ENCODE data around the gene HOXA11.

HOXA11 gene

DNA sequence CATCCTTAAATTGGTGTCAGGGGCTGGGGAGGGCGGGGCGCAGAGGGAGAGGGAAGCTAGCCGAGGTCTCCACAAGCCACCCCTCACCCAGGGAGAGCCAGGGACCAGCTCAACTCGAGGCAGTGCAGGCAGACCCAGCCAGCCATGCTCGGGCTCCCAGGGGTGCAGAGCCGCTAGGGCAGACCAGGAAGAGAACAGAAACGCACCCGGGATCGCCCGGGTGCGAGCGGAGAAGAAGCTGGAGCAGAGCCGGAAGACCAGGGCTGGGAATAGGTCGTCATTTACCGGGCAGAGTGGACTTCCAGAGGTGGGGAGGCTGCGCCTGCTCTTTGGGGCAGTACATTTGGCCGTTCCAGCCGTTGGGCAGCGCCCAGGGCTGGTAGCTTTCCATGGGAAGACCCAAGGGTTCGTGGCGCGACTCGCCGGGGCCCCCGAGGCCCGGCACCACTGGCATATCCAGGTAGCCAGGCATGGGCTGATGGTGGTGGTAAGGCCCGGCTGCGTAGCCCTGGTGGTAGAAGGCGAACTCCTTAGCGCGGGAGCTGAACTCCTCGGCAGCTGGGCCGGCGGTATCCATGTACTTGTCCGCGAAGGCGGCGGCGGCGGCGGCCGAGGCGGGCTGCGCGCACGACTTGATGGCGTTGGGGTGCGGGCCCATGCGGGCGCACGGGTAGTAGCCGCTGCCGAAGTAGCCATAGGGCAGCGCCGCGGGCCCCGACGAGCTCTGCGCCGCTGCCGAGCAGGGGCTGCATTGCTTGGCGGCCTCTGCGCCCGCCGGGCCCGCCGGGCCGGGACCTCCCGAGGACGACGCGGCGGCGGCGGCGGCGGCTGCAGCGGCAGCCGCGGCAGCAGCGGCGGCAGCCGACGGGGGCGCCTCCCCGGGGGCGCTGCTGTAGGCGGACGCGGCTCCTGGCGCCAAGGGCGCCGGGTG is 14.1 kb upstream of the HOXA11 start:
- H3K79me2 ChIP-seq (ENCODE audit: control insufficient read depth, insufficient read depth, low read length, poor library complexity), result no peaks in the 10 kb centered on the region
- H4K91ac ChIP-seq (ENCODE audit: low read depth, low read length), result no peak overlapping the region
- H3K9ac ChIP-seq (ENCODE audit: low read length), result no peak overlapping the region
- H3K79me1 ChIP-seq (ENCODE audit: low read length), result no peaks in the 10 kb centered on the region
- no peak overlapping the region for H3K14ac ChIP-seq (ENCODE audit: low read length)
- peak; percentile 23 to 65 for DNase-seq
- peaks cover 66% of the 10 kb centered on the region for H3K27me3 ChIP-seq (ENCODE audit: insufficient read depth, low read length)
- H2AK5ac ChIP-seq (ENCODE audit: low read length), result no peak overlapping the region
- WGBS (ENCODE audit: extremely low coverage, insufficient coverage, insufficient read length), result no CpG with 5 or more reads among the region's 93 CpGs
- peaks cover 12% of the 10 kb centered on the region for H3K9me3 ChIP-seq (ENCODE audit: insufficient read depth, low read depth, low read length)
- no peaks in the 10 kb centered on the region for H3K36me3 ChIP-seq (ENCODE audit: control insufficient read depth in 1 of 2, insufficient read depth in 2 of 2, low read length in 2 of 2)
- H3K4me2 ChIP-seq (ENCODE audit: low read length), result peak overlapping the region; percentile 71
- H3K23ac ChIP-seq (ENCODE audit: low read length), result no peak overlapping the region
- no peak overlapping the region for H2BK120ac ChIP-seq (ENCODE audit: insufficient read depth, low read length, poor library complexity)
- no peak overlapping the region for H4K8ac ChIP-seq (ENCODE audit: low read depth, low read length)
- no peak overlapping the region for H3K4ac ChIP-seq (ENCODE audit: low read depth, low read length)
- H2BK5ac ChIP-seq (ENCODE audit: low read depth, low read length, poor library complexity), result no peak overlapping the region
- peak overlapping the region; percentile 55 for H3K4me3 ChIP-seq (ENCODE audit: low read depth, low read length)
- H4K12ac ChIP-seq (ENCODE audit: low read depth, low read length), result no peak overlapping the region
- peak overlapping the region; percentile 30 for H2AFZ ChIP-seq (ENCODE audit: insufficient read depth, low read length, poor library complexity)
- H3K4me1 ChIP-seq (ENCODE audit: control insufficient read depth in 1 of 2, insufficient read depth in 2 of 2, low read length in 2 of 2), result peaks cover 10 to 12% of the 10 kb centered on the region in 2 experiments
- H2BK12ac ChIP-seq (ENCODE audit: low read length), result no peak overlapping the region
- no peak overlapping the region for H3K27ac ChIP-seq (ENCODE audit: low read depth, low read length)
- H3K18ac ChIP-seq (ENCODE audit: low read length), result no peak overlapping the region

DNA sequence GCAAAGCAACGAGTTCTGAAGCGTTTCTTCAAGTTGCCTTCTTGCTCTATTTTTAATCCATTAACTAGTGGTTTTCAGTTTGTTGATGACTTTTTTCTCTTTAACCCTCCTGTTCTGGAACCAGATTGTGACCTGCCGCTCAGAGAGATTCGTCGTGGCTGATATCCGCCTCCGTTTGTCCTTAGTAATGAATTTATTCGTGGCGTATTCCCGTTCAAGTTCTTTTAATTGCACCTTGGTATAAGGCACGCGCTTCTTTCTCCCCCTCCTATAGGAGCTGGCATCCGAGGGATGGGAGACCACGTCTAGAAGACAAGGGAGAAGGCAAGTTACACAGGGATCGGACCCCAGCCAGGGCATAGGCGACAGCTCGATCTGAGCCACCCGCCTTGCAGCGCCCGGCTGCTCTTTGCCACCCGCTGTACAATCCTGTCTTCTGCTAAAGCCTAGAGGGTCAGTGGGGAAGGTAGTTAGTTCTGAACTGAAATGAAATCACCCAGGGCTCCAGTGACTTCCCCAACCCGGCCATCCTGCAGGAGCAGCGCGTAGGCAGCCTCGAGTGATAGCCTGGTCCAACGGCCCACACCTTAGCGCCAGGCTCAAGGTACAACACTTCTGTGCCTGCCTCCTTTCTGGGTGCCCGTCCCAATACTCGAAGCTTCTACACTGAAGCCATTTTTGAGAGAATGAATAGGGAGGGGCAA is 13.3 kb upstream of the HOXA11 start:
- H2AK5ac ChIP-seq (ENCODE audit: low read length), result no peak overlapping the region
- H3K79me2 ChIP-seq (ENCODE audit: control insufficient read depth, insufficient read depth, low read length, poor library complexity), result no peaks in the 10 kb centered on the region
- no peak overlapping the region for H2BK12ac ChIP-seq (ENCODE audit: low read length)
- no peak overlapping the region for H3K18ac ChIP-seq (ENCODE audit: low read length)
- no peak overlapping the region for H3K14ac ChIP-seq (ENCODE audit: low read length)
- no peaks in the 10 kb centered on the region for H3K79me1 ChIP-seq (ENCODE audit: low read length)
- no peak overlapping the region for H3K9ac ChIP-seq (ENCODE audit: low read length)
- no peak overlapping the region for H3K4me2 ChIP-seq (ENCODE audit: low read length)
- H4K91ac ChIP-seq (ENCODE audit: low read depth, low read length), result no peak overlapping the region
- H3K27me3 ChIP-seq (ENCODE audit: insufficient read depth, low read length), result peaks cover 65% of the 10 kb centered on the region
- no peak overlapping the region for H3K4me3 ChIP-seq (ENCODE audit: low read depth, low read length)
- no peak overlapping the region for H2BK5ac ChIP-seq (ENCODE audit: low read depth, low read length, poor library complexity)
- DNase-seq, result no peak
- H3K23ac ChIP-seq (ENCODE audit: low read length), result no peak overlapping the region
- no peaks in the 10 kb centered on the region for H3K36me3 ChIP-seq (ENCODE audit: control insufficient read depth in 1 of 2, insufficient read depth in 2 of 2, low read length in 2 of 2)
- no peak overlapping the region for H4K12ac ChIP-seq (ENCODE audit: low read depth, low read length)
- H3K27ac ChIP-seq (ENCODE audit: low read depth, low read length), result no peak overlapping the region
- H3K4ac ChIP-seq (ENCODE audit: low read depth, low read length), result no peak overlapping the region
- H3K9me3 ChIP-seq (ENCODE audit: insufficient read depth, low read depth, low read length), result peaks cover 12% of the 10 kb centered on the region
- peaks cover 10 to 12% of the 10 kb centered on the region in 2 experiments for H3K4me1 ChIP-seq (ENCODE audit: control insufficient read depth in 1 of 2, insufficient read depth in 2 of 2, low read length in 2 of 2)
- no CpG with 5 or more reads among the region's 29 CpGs for WGBS (ENCODE audit: extremely low coverage, insufficient coverage, insufficient read length)
- no peak overlapping the region for H2AFZ ChIP-seq (ENCODE audit: insufficient read depth, low read length, poor library complexity)
- no peak overlapping the region for H2BK120ac ChIP-seq (ENCODE audit: insufficient read depth, low read length, poor library complexity)
- H4K8ac ChIP-seq (ENCODE audit: low read depth, low read length), result no peak overlapping the region

DNA sequence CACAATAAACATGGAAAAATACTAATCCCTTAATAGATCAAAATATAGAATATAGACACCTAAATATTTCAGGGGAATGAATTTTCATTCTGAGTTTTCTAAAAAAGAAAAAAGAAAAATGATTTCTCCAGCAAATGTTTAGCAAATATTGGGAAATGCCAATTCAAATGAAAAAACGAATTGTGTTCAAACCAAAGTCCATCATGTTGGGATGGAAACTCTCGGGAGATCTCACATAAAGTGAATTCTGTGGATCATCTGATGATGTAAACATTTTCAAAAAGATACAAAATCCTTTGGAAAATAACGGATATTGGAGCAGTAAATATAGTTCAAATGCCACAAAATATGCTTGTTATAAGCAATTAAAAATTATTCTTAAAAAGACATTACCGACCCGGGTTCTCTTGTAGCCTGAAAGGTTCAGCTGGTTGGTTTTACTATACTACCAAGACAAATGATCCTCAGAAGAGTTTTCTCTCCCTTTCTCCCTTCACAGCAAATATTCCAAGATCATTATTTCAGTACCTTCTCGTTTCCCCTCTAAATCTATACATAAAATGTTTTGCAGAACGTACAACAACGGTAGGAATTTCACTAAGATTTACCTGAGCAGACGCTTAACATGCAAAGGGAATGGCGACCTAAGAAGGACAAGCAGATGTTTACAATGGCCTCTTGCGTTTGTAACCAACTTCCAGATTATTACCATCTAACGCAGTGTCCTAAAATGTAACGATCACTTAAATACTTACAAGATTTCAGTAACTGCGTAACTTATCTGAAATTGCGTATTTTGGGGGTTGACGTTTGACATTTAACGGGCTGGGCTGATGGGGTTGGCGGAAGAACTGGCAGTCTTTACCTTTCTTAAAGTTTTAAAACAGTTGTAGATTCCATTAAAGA is 12.4 kb upstream of the HOXA11 start:
- Histone ChIP-seq H3K27ac (ENCODE audit: low read depth, low read length) (no peak overlapping the region), H3K9me3 (ENCODE audit: insufficient read depth, low read depth, low read length) (peaks cover 12% of the 10 kb centered on the region), H3K18ac (ENCODE audit: low read length) (no peak overlapping the region), H3K36me3 (ENCODE audit: control insufficient read depth in 1 of 2, insufficient read depth in 2 of 2, low read length in 2 of 2) (no peaks in the 10 kb centered on the region), H3K23ac (ENCODE audit: low read length) (no peak overlapping the region), H2BK12ac (ENCODE audit: low read length) (no peak overlapping the region), H3K14ac (ENCODE audit: low read length) (no peak overlapping the region), H2BK120ac (ENCODE audit: insufficient read depth, low read length, poor library complexity) (no peak overlapping the region), H4K8ac (ENCODE audit: low read depth, low read length) (no peak overlapping the region), H3K4me2 (ENCODE audit: low read length) (no peak overlapping the region), H3K9ac (ENCODE audit: low read length) (no peak overlapping the region), H3K4ac (ENCODE audit: low read depth, low read length) (no peak overlapping the region), H4K91ac (ENCODE audit: low read depth, low read length) (no peak overlapping the region), H3K27me3 (ENCODE audit: insufficient read depth, low read length) (peaks cover 69% of the 10 kb centered on the region), H3K4me1 (ENCODE audit: control insufficient read depth in 1 of 2, insufficient read depth in 2 of 2, low read length in 2 of 2) (peaks cover 12% of the 10 kb centered on the region in 2 experiments), H2BK5ac (ENCODE audit: low read depth, low read length, poor library complexity) (no peak overlapping the region), H2AFZ (ENCODE audit: insufficient read depth, low read length, poor library complexity) (no peak overlapping the region), H4K12ac (ENCODE audit: low read depth, low read length) (no peak overlapping the region), H3K4me3 (ENCODE audit: low read depth, low read length) (no peak overlapping the region), H3K79me2 (ENCODE audit: control insufficient read depth, insufficient read depth, low read length, poor library complexity) (no peaks in the 10 kb centered on the region), H2AK5ac (ENCODE audit: low read length) (no peak overlapping the region), H3K79me1 (ENCODE audit: low read length) (no peaks in the 10 kb centered on the region)
- DNase-seq, result no peak
- no CpG with 5 or more reads among the region's 18 CpGs for WGBS (ENCODE audit: extremely low coverage, insufficient coverage, insufficient read length)

DNA sequence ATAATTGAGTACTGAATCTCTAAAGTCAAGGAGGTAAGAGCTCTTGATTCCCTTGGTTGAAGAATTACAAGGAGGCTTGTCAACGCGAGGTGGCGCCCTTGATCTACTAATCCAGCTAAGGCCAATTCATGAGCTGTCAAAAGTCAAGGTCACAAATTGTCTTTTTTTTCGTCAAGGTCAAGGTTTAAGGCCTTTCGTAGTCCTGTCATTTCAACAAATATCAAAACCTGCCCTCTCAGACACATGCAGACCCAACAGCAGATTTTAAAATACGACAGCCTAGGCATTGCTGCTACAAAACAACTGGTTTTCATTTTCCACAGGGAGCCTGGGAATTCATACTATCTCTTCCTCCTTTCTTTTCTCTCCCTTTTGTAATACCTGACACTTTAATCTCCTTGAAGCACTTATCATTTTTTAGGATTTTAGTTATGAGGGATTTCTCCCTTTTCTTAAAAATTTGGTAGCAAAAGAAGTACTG is 11.3 kb upstream of the HOXA11 start:
- no CpG with 5 or more reads among the region's 6 CpGs for WGBS (ENCODE audit: extremely low coverage, insufficient coverage, insufficient read length)
- H3K27me3 ChIP-seq (ENCODE audit: insufficient read depth, low read length), result peaks cover 69% of the 10 kb centered on the region
- H2BK120ac ChIP-seq (ENCODE audit: insufficient read depth, low read length, poor library complexity), result no peak overlapping the region
- no peak overlapping the region for H3K14ac ChIP-seq (ENCODE audit: low read length)
- H3K36me3 ChIP-seq (ENCODE audit: control insufficient read depth in 1 of 2, insufficient read depth in 2 of 2, low read length in 2 of 2), result no peaks in the 10 kb centered on the region
- H3K79me1 ChIP-seq (ENCODE audit: low read length), result no peaks in the 10 kb centered on the region
- peaks cover 12% of the 10 kb centered on the region in 2 experiments for H3K4me1 ChIP-seq (ENCODE audit: control insufficient read depth in 1 of 2, insufficient read depth in 2 of 2, low read length in 2 of 2)
- H2AFZ ChIP-seq (ENCODE audit: insufficient read depth, low read length, poor library complexity), result no peak overlapping the region
- no peak overlapping the region for H2BK12ac ChIP-seq (ENCODE audit: low read length)
- peak; percentile 55 to 79 for DNase-seq
- no peak overlapping the region for H3K23ac ChIP-seq (ENCODE audit: low read length)
- peaks cover 10% of the 10 kb centered on the region for H3K9me3 ChIP-seq (ENCODE audit: insufficient read depth, low read depth, low read length)
- no peak overlapping the region for H4K12ac ChIP-seq (ENCODE audit: low read depth, low read length)
- no peak overlapping the region for H3K4me2 ChIP-seq (ENCODE audit: low read length)
- H2BK5ac ChIP-seq (ENCODE audit: low read depth, low read length, poor library complexity), result no peak overlapping the region
- H3K4ac ChIP-seq (ENCODE audit: low read depth, low read length), result no peak overlapping the region
- no peak overlapping the region for H3K9ac ChIP-seq (ENCODE audit: low read length)
- no peak overlapping the region for H4K8ac ChIP-seq (ENCODE audit: low read depth, low read length)
- H2AK5ac ChIP-seq (ENCODE audit: low read length), result no peak overlapping the region
- no peak overlapping the region for H3K27ac ChIP-seq (ENCODE audit: low read depth, low read length)
- H3K79me2 ChIP-seq (ENCODE audit: control insufficient read depth, insufficient read depth, low read length, poor library complexity), result no peaks in the 10 kb centered on the region
- H4K91ac ChIP-seq (ENCODE audit: low read depth, low read length), result no peak overlapping the region
- H3K4me3 ChIP-seq (ENCODE audit: low read depth, low read length), result no peak overlapping the region
- no peak overlapping the region for H3K18ac ChIP-seq (ENCODE audit: low read length)

Data from trophoblast cell (in vitro differentiated cells and primary cell).